Keratinocyte (primary cell): ENCODE measurements around the gene RNF152. TPM values are rescaled to one million over a fixed set of nuclear protein-coding genes. Genes with fewer than 3 reads are reported as not detected.

ENCODE experiments used
- DNase-seq: peaks from one replicate; pipeline ENCODE4 v3.0.0-alpha.2; 2011; ENCODE audit warnings: low read depth, missing footprints, low spot score
- FAIRE-seq: peaks from 2 replicates; lab custom pipeline; 2011; peaks lifted over from hg19 to GRCh38; lab: Jason Lieb, UNC
- H2AFZ ChIP-seq: 2 replicates; pipeline ENCODE4 v1.6.0; 2012; ENCODE audit warnings: low read length, control low read depth, inconsistent platforms; ENCODE audit not compliant: control insufficient read depth
- H3K27ac ChIP-seq: 2 replicates; pipeline ENCODE4 v1.5.1; 2011; ENCODE audit warnings: low read length; ENCODE audit not compliant: control insufficient read depth, insufficient read depth
- H3K27me3 ChIP-seq: 3 replicates; pipeline ENCODE4 v1.6.0; 2011; ENCODE audit warnings: low read length; ENCODE audit not compliant: control insufficient read depth, insufficient read depth; ENCODE audit errors: extremely low read depth
- H3K36me3 ChIP-seq, 2 experiments: 2 replicates in 1 of 2; 3 replicates in 1 of 2; pipeline ENCODE4 v1.5.1; 2011; ENCODE audit warnings: low read length in 2 of 2, mild to moderate bottlenecking in 1 of 2; ENCODE audit not compliant: control insufficient read depth in 2 of 2, insufficient read depth in 2 of 2; ENCODE audit errors: extremely low read depth in 1 of 2
- H3K4me1 ChIP-seq: 3 replicates; pipeline ENCODE4 v1.5.1; 2011; ENCODE audit warnings: low read length; ENCODE audit not compliant: control insufficient read depth, insufficient read depth; ENCODE audit errors: extremely low read depth
- H3K4me2 ChIP-seq: 3 replicates; pipeline ENCODE4 v1.6.0; 2011; ENCODE audit warnings: low read depth, low read length; ENCODE audit not compliant: control insufficient read depth, insufficient read depth; ENCODE audit errors: extremely low read depth
- H3K4me3 ChIP-seq, 3 experiments: fragments of 200-600 bp in 1 of 3; sonication (generic) in 1 of 3; 2 replicates in 2 of 3; 3 replicates in 1 of 3; pipeline ENCODE4 v1.5.1; 2011 to 2016; ENCODE audit warnings: low read length in 3 of 3, mild to moderate bottlenecking in 3 of 3, control low read depth in 2 of 3, inconsistent platforms in 1 of 3, low read depth in 1 of 3, mixed read lengths in 1 of 3, mixed run types in 1 of 3, moderate library complexity in 1 of 3; ENCODE audit not compliant: control insufficient read depth in 2 of 3, insufficient read depth in 2 of 3; ENCODE audit errors: extremely low read depth in 1 of 3
- H3K79me2 ChIP-seq: 2 replicates; pipeline ENCODE4 v1.6.0; 2012; ENCODE audit warnings: low read length; ENCODE audit not compliant: control insufficient read depth, insufficient read depth
- H3K9ac ChIP-seq: 3 replicates; pipeline ENCODE4 v1.6.0; 2011; ENCODE audit warnings: low read length; ENCODE audit not compliant: control insufficient read depth, insufficient read depth; ENCODE audit errors: extremely low read depth
- H3K9me1 ChIP-seq: 3 replicates; pipeline ENCODE4 v1.6.0; 2011; ENCODE audit warnings: low read length; ENCODE audit not compliant: control insufficient read depth, insufficient read depth; ENCODE audit errors: extremely low read depth
- H3K9me3 ChIP-seq: 2 replicates; pipeline ENCODE4 v1.5.1; 2012; ENCODE audit warnings: low read depth, low read length; ENCODE audit not compliant: control insufficient read depth
- H4K20me1 ChIP-seq: 3 replicates; pipeline ENCODE4 v1.6.0; 2011; ENCODE audit warnings: low read length; ENCODE audit not compliant: control insufficient read depth, insufficient read depth; ENCODE audit errors: extremely low read depth
- CTCF ChIP-seq, 3 experiments: IDR thresholded peaks in 1 of 3; conservative IDR thresholded peaks in 1 of 3; optimal IDR thresholded peaks in 1 of 3; 2 replicates in 2 of 3; 3 replicates in 1 of 3; pipeline versions ENCODE3 to v1.5.1; 2011; ENCODE audit warnings: low read length in 3 of 3, mild to moderate bottlenecking in 3 of 3, moderate library complexity in 2 of 3, control low read depth in 1 of 3, inconsistent platforms in 1 of 3; ENCODE audit not compliant: insufficient read depth in 2 of 3; ENCODE audit errors: extremely low read depth in 1 of 3
- EZH2 ChIP-seq: IDR thresholded peaks from one replicate; pipeline ENCODE4 v1.6.1; 2012; ENCODE audit warnings: inconsistent platforms, mild to moderate bottlenecking, low read length, moderate library complexity
- dilution Hi-C: fragments of 300-500 bp; cut with MboI; formaldehyde crosslinking; loops from one replicate; pipeline ENCODE4 v1.7.0; 2020; ENCODE audit warnings: low sequenced_read_pairs; ENCODE audit not compliant: extremely low pct_ligation_motif_present
- polyA plus RNA-seq, 5 experiments: library from polyadenylated mRNA; depleted of rRNA in 3 of 5; stranded (reverse) in 3 of 5; stranded (forward) in 1 of 5; unstranded in 1 of 5; fragments of >200 nt; gene quantifications; 1 replicate in 1 of 5; 2 replicates in 3 of 5; 3 replicates in 1 of 5; pipeline versions ENCODE4 v1.2.1 to v1.2.3, GENCODE V29; 2011 to 2012; ENCODE audit warnings: missing spikeins in 2 of 5, low read depth in 1 of 5, low replicate concordance in 1 of 5

RNF152 gene
- polyA plus RNA-seq, 1 donor (not counting 4 experiments of a cell fraction or from before 2014, with no cell fraction given): 10.1 TPM

- FAIRE-seq (no peak), DNase-seq (no peak)
- H3K79me2 ChIP-seq: peaks cover 13% of the 10 kb centered on the region
- H4K20me1 ChIP-seq: no peaks in the 10 kb centered on the region
- H3K4me2 ChIP-seq: no peak overlapping the region
- H3K27me3 ChIP-seq: no peaks in the 10 kb centered on the region
- no peaks in the 10 kb centered on the region for H3K9me3 ChIP-seq
- no peak overlapping the region for H3K27ac ChIP-seq
- H3K9ac ChIP-seq: no peak overlapping the region
- dilution Hi-C loops: no loop called here
- H3K36me3 ChIP-seq: peaks cover 0 to 4% of the 10 kb centered on the region in 2 experiments
- no peak overlapping the region for H3K4me3 ChIP-seq
- no peak for TF ChIP-seq EZH2
- no peak for TF ChIP-seq CTCF (optimal IDR thresholded peaks at IDR 0.05 in 1 of 3, IDR thresholded peaks at IDR 0.05 in 1 of 3, conservative IDR thresholded peaks at IDR 0.05 in 1 of 3; ENCODE audit: extremely low read depth in 1 of 3, insufficient read depth in 2 of 3, low read length in 3 of 3)
- no peaks in the 10 kb centered on the region for H3K9me1 ChIP-seq
- H3K4me1 ChIP-seq: no peaks in the 10 kb centered on the region
- no peak overlapping the region for H2AFZ ChIP-seq
These were observed 59.9 kb downstream of the RNF152 start for GRCh38 chr18:61832858-61833257.

GRCh38 chr18:61831071-61831470 is 61.7 kb downstream of the RNF152 start:
- Histone ChIP-seq H3K4me3 (no peak overlapping the region), H3K4me1 (no peaks in the 10 kb centered on the region), H3K9me1 (no peaks in the 10 kb centered on the region), H4K20me1 (no peaks in the 10 kb centered on the region), H3K4me2 (no peak overlapping the region), H3K9ac (no peak overlapping the region), H3K36me3 (no peaks in the 10 kb centered on the region), H3K27me3 (no peaks in the 10 kb centered on the region), H3K9me3 (no peaks in the 10 kb centered on the region), H3K79me2 (peaks cover 9% of the 10 kb centered on the region), H2AFZ (no peak overlapping the region), H3K27ac (no peak overlapping the region)
- TF ChIP-seq EZH2 (no peak), CTCF (optimal IDR thresholded peaks at IDR 0.05 in 1 of 3, IDR thresholded peaks at IDR 0.05 in 1 of 3, conservative IDR thresholded peaks at IDR 0.05 in 1 of 3; ENCODE audit: extremely low read depth in 1 of 3, insufficient read depth in 2 of 3, low read length in 3 of 3) (no peak)
- DNase-seq (no peak), FAIRE-seq (no peak)
- dilution Hi-C loops: no loop called here
